Measurements from ENCODE around the gene AKT1S1. TPM values are rescaled to one million over a fixed set of nuclear protein-coding genes. Genes with fewer than 3 reads are reported as not detected.

AKT1S1 gene
- total RNA-seq, 1 donor from 2014 or later, result 116 TPM

DNA sequence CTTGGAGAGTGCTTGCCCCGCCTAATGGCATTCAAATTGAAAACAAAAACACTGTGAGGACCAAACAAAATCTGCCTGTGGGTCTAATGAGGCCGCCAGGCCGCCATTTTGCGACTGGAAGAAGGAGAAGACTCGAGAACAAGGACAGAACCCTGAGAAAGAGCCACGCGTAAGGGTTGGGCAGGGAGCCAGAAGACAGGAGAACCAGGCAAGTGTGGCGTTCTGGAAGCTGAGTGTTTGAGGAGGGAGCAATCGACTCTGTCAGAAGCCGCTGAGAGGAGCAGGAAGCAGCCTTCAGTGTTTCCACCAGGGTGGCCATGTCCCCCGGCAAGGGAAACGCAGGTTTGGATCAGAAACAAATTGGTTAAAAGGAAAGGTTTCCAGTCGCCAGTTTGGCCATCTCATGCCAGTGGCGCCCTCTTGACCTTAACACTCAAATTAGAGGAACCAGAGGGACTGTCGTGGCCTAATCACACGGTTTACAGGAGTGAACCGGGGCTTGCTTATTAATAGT, 36.4 kb downstream of the AKT1S1 start:
- Histone ChIP-seq H3K9me3 (ENCODE audit: insufficient read depth, low read depth, low read length) (no peaks in the 10 kb centered on the region), H3K36me3 (ENCODE audit: insufficient read depth, low read length) (peaks cover 10% of the 10 kb centered on the region), H3K4me2 (ENCODE audit: low read length) (no peak overlapping the region), H3K4me3 (ENCODE audit: insufficient read depth, low read depth, low read length) (no peak overlapping the region), H3K4me1 (ENCODE audit: insufficient read depth, low read length) (peaks cover 5% of the 10 kb centered on the region), H3K79me2 (ENCODE audit: insufficient read depth, low read length) (no peaks in the 10 kb centered on the region), H4K20me1 (ENCODE audit: insufficient read depth, low read length) (peaks cover 11% of the 10 kb centered on the region), H3K27me3 (ENCODE audit: insufficient read depth, low read length) (no peaks in the 10 kb centered on the region), H3K9ac (ENCODE audit: low read length) (no peak overlapping the region), H2AFZ (ENCODE audit: low read depth, low read length) (no peak overlapping the region), H3K27ac (ENCODE audit: low read depth, low read length) (no peak overlapping the region)
- Mint-ChIP-seq H3K4me1 (ENCODE audit: low read depth, unreplicated experiment) (peaks cover 11% of the 10 kb centered on the region), H3K4me3 (ENCODE audit: unreplicated experiment) (no peak overlapping the region), H3K9me3 (ENCODE audit: unreplicated experiment) (no peaks in the 10 kb centered on the region), H3K27me3 (ENCODE audit: low read depth, unreplicated experiment) (no peaks in the 10 kb centered on the region), H3K36me3 (ENCODE audit: low read depth, unreplicated experiment) (peaks cover 22% of the 10 kb centered on the region), H3K27ac (ENCODE audit: unreplicated experiment) (no peak overlapping the region)
- DNase-seq (ENCODE audit: low read depth) (no peak), FAIRE-seq (no peak)
- TF ChIP-seq EZH2 (IDR thresholded peaks at IDR 0.05; ENCODE audit: insufficient read depth, low read length), result no peak
- TF ChIP-seq, protein P1, sequence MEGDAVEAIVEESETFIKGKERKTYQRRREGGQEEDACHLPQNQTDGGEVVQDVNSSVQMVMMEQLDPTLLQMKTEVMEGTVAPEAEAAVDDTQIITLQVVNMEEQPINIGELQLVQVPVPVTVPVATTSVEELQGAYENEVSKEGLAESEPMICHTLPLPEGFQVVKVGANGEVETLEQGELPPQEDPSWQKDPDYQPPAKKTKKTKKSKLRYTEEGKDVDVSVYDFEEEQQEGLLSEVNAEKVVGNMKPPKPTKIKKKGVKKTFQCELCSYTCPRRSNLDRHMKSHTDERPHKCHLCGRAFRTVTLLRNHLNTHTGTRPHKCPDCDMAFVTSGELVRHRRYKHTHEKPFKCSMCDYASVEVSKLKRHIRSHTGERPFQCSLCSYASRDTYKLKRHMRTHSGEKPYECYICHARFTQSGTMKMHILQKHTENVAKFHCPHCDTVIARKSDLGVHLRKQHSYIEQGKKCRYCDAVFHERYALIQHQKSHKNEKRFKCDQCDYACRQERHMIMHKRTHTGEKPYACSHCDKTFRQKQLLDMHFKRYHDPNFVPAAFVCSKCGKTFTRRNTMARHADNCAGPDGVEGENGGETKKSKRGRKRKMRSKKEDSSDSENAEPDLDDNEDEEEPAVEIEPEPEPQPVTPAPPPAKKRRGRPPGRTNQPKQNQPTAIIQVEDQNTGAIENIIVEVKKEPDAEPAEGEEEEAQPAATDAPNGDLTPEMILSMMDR (IDR thresholded peaks at IDR 0.05; ENCODE audit: insufficient read depth, low read depth, low read length), result no peak

DNA sequence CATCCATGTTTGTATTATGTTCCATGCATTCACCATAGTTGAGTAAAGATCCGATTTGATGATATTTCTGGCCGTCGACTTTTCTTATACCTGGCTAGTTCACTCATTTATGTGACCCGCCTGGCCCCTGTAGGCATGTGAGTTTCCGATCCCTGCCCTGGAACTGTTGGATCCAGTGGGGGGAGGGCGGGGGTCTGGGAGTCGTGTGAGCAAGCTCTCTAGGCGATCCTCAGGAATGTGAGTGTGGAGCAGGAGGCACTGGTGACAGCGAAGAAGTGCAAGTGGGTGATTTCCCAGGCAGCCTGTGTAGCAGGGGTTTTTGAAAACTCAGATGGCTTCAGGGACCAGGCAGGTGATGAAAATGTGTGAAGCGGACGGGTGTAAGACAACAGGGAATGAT, 36.8 kb downstream of the AKT1S1 start:
- no peak overlapping the region for H3K4me2 ChIP-seq (ENCODE audit: low read length)
- H4K20me1 ChIP-seq (ENCODE audit: insufficient read depth, low read length), result peaks cover 11% of the 10 kb centered on the region
- H3K79me2 ChIP-seq (ENCODE audit: insufficient read depth, low read length), result no peaks in the 10 kb centered on the region
- DNase-seq (ENCODE audit: low read depth) (no peak), FAIRE-seq (no peak)
- H3K4me1 ChIP-seq (ENCODE audit: insufficient read depth, low read length), result peaks cover 5% of the 10 kb centered on the region
- peaks cover 22% of the 10 kb centered on the region for H3K36me3 Mint-ChIP-seq (ENCODE audit: low read depth, unreplicated experiment)
- no peaks in the 10 kb centered on the region for H3K27me3 Mint-ChIP-seq (ENCODE audit: low read depth, unreplicated experiment)
- no peaks in the 10 kb centered on the region for H3K9me3 Mint-ChIP-seq (ENCODE audit: unreplicated experiment)
- H3K9ac ChIP-seq (ENCODE audit: low read length), result no peak overlapping the region
- no peak overlapping the region for H2AFZ ChIP-seq (ENCODE audit: low read depth, low read length)
- TF ChIP-seq, protein P1 (IDR thresholded peaks at IDR 0.05; ENCODE audit: insufficient read depth, low read depth, low read length), result no peak
- TF ChIP-seq EZH2 (IDR thresholded peaks at IDR 0.05; ENCODE audit: insufficient read depth, low read length), result no peak
- peaks cover 10% of the 10 kb centered on the region for H3K36me3 ChIP-seq (ENCODE audit: insufficient read depth, low read length)
- H3K27ac ChIP-seq (ENCODE audit: low read depth, low read length), result no peak overlapping the region
- H3K4me3 Mint-ChIP-seq (ENCODE audit: unreplicated experiment), result no peak overlapping the region
- H3K9me3 ChIP-seq (ENCODE audit: insufficient read depth, low read depth, low read length), result no peaks in the 10 kb centered on the region
- no peak overlapping the region for H3K4me3 ChIP-seq (ENCODE audit: insufficient read depth, low read depth, low read length)
- H3K27me3 ChIP-seq (ENCODE audit: insufficient read depth, low read length), result no peaks in the 10 kb centered on the region
- peaks cover 11% of the 10 kb centered on the region for H3K4me1 Mint-ChIP-seq (ENCODE audit: low read depth, unreplicated experiment)
- H3K27ac Mint-ChIP-seq (ENCODE audit: unreplicated experiment), result no peak overlapping the region

DNA sequence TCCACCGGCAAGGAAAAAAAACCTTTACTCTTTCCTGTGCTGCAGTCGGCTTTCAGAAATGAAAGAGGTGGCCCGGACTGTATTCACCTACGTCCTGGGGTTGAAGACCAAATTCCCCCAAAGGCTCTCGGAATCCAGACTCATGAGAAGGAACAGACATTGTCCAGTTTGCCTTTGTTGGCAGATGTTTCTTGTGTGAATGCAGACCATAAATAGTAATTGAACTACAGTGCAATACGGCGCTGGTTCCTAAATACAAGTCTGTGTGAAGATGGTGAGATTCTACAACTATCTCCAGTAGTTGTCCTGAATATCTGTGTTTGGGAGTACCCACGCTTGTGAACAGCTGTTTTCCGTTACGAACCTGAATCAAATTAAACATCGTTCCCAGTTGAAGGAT, 37.4 kb downstream of the AKT1S1 start:
- no peaks in the 10 kb centered on the region for H3K9me3 Mint-ChIP-seq (ENCODE audit: unreplicated experiment)
- H3K27me3 ChIP-seq (ENCODE audit: insufficient read depth, low read length), result no peaks in the 10 kb centered on the region
- FAIRE-seq, result no peak
- no peak for DNase-seq (ENCODE audit: low read depth)
- no peaks in the 10 kb centered on the region for H3K9me3 ChIP-seq (ENCODE audit: insufficient read depth, low read depth, low read length)
- no peak overlapping the region for H3K27ac ChIP-seq (ENCODE audit: low read depth, low read length)
- TF ChIP-seq EZH2 (IDR thresholded peaks at IDR 0.05; ENCODE audit: insufficient read depth, low read length), result no peak
- TF ChIP-seq, protein P1 (IDR thresholded peaks at IDR 0.05; ENCODE audit: insufficient read depth, low read depth, low read length), result no peak
- H3K4me3 ChIP-seq (ENCODE audit: insufficient read depth, low read depth, low read length), result no peak overlapping the region
- no peaks in the 10 kb centered on the region for H3K79me2 ChIP-seq (ENCODE audit: insufficient read depth, low read length)
- H3K4me1 ChIP-seq (ENCODE audit: insufficient read depth, low read length), result peaks cover 5% of the 10 kb centered on the region
- no peak overlapping the region for H2AFZ ChIP-seq (ENCODE audit: low read depth, low read length)
- H3K36me3 ChIP-seq (ENCODE audit: insufficient read depth, low read length), result peaks cover 10% of the 10 kb centered on the region
- no peak overlapping the region for H3K27ac Mint-ChIP-seq (ENCODE audit: unreplicated experiment)
- H3K4me1 Mint-ChIP-seq (ENCODE audit: low read depth, unreplicated experiment), result peaks cover 11% of the 10 kb centered on the region
- no peak overlapping the region for H3K4me3 Mint-ChIP-seq (ENCODE audit: unreplicated experiment)
- H3K9ac ChIP-seq (ENCODE audit: low read length), result no peak overlapping the region
- H3K36me3 Mint-ChIP-seq (ENCODE audit: low read depth, unreplicated experiment), result peaks cover 27% of the 10 kb centered on the region
- H3K27me3 Mint-ChIP-seq (ENCODE audit: low read depth, unreplicated experiment), result no peaks in the 10 kb centered on the region
- no peak overlapping the region for H3K4me2 ChIP-seq (ENCODE audit: low read length)
- H4K20me1 ChIP-seq (ENCODE audit: insufficient read depth, low read length), result peaks cover 11% of the 10 kb centered on the region
